Globus pallidus (tissue), 1 donor: Measurements from ENCODE around the gene TMEM235.

Source experiments
- DNase-seq: peaks from one replicate; pipeline ENCODE4 v3.0.0-alpha.2; 2015; ENCODE audit warnings: low spot score

The TMEM235 gene

DNA sequence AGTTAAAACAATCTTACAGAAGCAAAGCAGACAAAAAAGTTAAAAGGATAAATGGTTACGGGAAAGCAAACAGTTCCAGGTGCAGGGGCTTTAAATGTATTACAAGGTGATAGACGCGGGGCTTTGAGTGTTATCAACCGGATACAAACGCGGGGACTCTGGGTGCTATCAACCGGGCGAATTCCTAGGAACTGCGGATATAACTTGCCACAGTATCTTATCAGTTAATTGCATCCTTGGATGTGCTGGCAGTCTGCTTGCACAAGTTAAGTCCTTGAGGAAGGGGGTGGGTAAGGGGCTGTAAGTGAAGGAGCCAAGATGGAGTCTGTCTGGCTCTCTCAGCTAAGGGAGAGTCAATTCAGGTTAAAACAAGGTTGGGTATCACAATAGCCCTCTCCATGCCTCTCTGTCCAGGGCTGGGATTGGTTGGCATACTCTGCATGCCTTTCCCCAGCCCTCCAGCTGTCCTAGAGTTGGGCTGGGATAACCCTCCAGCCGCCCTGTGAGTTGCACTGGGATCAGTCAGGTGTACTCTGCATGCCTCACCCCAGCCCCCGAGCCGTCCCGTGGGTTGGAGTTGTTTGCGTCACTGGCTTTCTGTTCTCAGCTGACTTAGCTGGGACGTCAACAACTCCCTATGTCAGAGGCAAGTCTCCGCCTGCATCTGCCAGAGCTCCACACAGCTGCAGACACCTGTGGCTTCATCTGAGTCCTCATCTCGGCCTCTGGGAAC, 40.9 kb downstream of the TMEM235 start:
- no peak for DNase-seq

DNA sequence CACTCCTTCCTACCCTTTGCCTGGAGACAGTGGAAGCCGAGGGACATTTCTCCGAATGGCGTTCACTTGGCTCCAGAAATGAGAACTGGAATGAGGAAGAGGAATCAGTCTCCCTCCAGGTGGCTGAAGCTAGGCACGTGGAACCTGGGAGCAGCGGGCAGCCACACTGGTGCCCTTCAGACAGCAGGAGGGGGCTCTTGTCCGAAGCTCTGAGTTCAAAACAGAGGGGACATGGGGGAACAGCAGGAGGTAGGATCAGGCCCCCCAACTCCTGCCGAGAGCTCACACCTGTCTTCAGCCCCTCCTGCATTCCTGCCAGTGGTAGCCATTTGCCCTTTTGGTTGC, 41.5 kb downstream of the TMEM235 start:
- no peak for DNase-seq

GRCh38 chr17:78273813-78274212, 42.4 kb downstream of the TMEM235 start:
- DNase-seq = no peak

DNA sequence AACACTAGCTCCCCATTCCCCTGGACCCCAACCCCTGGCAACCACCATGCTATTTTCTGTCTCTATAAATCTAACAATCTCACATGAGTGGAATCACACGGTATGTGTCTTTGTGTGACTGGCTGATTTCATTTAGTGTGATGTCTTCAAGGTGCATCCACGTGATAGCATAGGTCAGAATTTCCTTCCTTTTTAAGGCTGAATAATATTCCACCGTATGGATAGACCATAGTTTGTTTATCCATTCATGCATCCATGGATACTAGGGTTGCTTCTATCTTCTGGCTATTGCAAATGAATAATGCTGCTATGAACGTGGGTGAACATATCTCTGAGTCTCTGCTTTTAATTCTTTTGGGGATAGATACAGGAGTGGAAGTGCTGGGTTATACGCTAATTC, 43.9 kb downstream of the TMEM235 start:
- DNase-seq = no peak

DNA sequence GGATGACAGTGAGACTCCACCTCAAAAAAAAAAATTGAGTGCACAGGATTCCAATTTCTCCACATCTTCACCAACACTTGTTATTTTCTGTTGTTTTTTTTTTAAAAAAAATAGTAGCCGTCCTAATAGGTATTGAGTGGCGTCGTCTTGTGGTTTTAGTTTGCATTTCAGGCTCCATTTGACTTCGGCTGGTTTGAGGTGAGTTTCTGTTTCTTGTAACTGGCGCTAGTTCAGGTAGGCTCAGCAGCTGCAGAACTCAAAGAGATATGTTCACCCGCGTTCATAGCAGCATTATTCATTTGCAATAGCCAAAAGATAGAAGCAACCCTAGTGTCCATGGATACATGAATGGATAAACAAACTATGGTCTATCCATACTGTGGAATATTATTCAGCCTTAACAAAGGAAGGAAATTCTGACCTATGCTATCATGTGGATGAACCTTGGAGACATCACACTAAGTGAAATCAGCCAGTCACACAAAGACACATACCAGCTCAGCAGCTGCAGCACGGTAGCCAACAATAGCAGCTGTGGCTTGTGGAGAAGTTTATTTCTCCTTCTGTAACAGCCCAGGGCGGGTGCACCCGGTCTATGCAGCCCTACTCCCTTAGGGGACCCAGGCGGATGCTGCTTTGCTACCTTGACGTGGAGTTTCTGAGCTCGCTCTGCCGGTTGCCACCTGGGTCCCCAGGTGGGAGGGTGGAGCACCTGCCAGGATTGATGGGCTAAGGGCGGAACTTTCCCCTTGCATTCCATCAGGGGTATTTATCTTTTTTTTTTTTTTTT, 44.9 kb downstream of the TMEM235 start:
- DNase-seq = no peak

DNA sequence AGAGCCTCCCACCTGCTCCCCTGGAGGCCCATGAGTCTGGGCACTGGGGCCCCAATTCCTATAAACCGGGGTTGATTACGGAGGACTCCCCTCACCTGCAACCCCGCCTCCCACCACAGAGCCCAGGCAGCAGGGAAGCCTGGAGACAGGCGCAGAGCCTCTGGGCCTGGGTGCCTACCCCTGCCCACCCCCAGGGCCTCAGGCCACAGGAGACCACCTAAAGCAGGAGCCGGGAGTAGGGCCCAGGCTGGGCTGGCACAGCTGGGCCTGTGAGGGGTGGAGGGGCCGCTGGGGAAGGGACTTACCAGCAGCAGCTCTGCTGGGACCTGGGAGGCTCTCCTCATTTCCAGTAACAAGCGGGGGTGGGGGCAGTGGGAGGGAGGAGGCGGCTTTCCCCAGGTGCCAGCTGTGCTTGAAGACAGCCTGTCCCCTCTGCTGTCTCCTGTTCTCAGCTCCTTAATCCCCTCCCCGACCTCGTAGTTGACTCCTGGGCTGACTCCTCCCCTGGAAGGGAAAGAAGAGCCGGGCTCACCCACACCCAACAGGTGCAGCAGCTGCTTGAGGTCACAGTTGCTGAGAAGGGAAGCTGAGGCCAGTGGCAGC, 46.8 kb downstream of the TMEM235 start:
- no peak for DNase-seq

DNA sequence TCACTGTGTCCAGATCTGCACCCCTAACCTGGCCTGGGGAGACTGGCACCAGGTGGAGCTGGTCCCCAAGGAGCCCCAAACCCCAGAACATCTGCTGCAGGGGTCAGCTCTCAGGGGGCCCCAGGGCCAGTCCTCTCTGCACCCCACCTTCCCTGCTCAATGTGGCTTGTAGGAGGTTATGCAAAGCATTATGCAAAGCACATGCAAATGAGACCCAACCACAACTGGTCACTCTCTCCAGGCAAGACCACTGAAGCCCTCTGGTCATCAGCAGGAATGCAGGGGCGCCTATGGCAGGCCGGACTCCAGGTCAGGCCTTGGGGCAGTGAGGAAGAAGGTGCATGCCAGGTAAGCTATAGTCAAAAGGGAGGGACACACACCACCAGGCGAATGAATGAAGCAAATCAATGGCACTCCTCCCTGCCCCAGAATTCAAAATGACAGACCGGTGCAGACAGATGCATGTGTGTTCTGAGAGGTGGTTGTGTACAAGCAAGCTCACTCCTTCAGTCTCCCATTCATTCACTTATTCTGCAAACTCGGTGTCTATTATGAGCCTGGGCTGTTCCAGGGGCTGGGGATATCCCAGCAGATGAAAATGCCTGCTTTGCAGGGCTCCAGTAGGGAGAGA, 48.0 kb downstream of the TMEM235 start:
- no peak for DNase-seq

- DNase-seq = no peak
These were observed 49.9 kb downstream of the TMEM235 start for GRCh38 chr17:78281249-78281845.

GRCh38 chr17:78284146-78284545, 52.7 kb downstream of the TMEM235 start:
- no peak for DNase-seq

GRCh38 chr17:78289004-78289403, 57.6 kb downstream of the TMEM235 start:
- no peak for DNase-seq

DNA sequence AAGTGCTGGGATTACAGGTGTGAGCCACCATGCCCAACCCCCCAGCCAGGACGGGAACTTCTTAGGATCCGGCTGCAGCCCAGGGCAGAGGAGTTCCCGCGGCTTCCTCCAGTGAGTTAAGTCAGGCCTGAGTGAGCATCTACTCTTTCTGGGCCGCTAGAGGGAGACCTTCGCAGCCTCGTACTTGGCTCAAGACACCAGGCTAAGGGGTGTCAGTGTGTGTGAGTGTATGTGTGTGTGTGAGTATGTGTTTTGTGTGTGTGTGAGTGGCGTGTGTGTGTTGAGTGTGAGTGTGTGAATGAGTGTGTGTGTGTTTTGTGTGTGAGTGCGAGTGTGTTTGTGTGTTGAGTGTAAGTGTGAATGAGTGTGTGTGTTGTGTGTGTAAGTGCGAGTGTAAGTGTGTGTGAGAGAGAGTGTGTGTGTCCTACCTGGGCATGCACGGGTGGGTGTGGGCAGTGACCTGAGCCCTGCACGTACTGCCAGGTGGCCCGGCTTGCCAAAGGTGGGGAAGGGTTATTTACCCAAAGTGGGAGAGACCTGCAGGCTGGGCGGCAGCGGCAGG, 58.5 kb downstream of the TMEM235 start:
- peak; percentile 74 for DNase-seq
